ENCODE measurements around the gene ARCN1. TPM values are rescaled to one million over a fixed set of nuclear protein-coding genes. Genes with fewer than 3 reads are reported as not detected.

The ARCN1 gene
- total and polyA plus RNA-seq, 2 of the 4 experiments (the other 2 are of a cell fraction) = 148 to 212 TPM

DNA sequence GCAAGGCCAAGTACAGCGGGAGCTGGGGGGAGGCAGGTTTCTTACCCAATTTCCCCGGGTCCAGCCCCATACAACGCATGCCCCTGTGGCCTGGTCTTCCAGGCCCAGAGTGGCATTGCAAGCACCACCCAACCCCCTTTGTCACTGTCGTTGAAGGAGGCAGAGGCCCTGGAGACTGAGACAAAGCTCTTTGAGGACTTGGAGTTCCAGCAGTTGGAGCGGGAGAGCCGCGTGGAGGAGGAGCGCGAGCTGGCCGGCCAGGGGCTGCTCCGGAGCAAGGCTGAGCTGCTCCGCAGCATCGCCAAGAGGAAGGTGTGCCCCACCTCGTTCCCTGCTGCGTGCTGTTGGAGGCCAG is 63.0 kb downstream of the ARCN1 start:
- no CpG with 5 or more reads among the region's 15 CpGs for WGBS, 2 experiments (ENCODE audit: extremely low coverage in 2 of 2, insufficient read length in 1 of 2)

More for the DNA sequence above, 63.0 kb downstream of the ARCN1 start:
- H4K5ac ChIP-seq (ENCODE audit: low read depth, low read length) = no peak overlapping the region; the same call in 1 of the 2 replicates
- H3K27ac ChIP-seq (ENCODE audit: insufficient read depth, low read length) = no peak overlapping the region
- peaks cover 31% of the 10 kb centered on the region for H3K9me1 ChIP-seq (ENCODE audit: insufficient read depth, low read length)
- no peak overlapping the region for H3K14ac ChIP-seq (replicated peaks; ENCODE audit: low read depth, low read length)
- H3K23ac ChIP-seq (ENCODE audit: low read depth, low read length) = no peak overlapping the region
- no peak overlapping the region for H3K56ac ChIP-seq (ENCODE audit: extremely low read depth, insufficient read depth, low read length)
- in situ Hi-C loops (cut with MboI; ENCODE audit: low sequenced_read_pairs) = no loop called here
- no peak overlapping the region for H4K91ac ChIP-seq (ENCODE audit: insufficient read depth, low read depth, low read length)
- no peak overlapping the region for H2BK5ac ChIP-seq (ENCODE audit: low read depth, low read length, poor library complexity, severe bottlenecking)
- H3K36me3 ChIP-seq (ENCODE audit: control insufficient read depth, insufficient read depth, low read length) = peaks cover 85% of the 10 kb centered on the region
- no peak overlapping the region for H2BK20ac ChIP-seq (ENCODE audit: low read depth, low read length)
- H3K4me3 ChIP-seq (ENCODE audit: insufficient read depth, low read depth, low read length) = no peak overlapping the region
- H2BK120ac ChIP-seq (ENCODE audit: low read depth, low read length) = no peak overlapping the region
- BruUV-seq (replicated peaks) = no TSS peak
- peak overlapping the region; percentile 22 for H2AK9ac ChIP-seq (replicated peaks; ENCODE audit: low read depth, low read length, poor library complexity)
- H2AFZ ChIP-seq (replicated peaks; ENCODE audit: low read length, poor library complexity) = no peak overlapping the region
- H3K18ac ChIP-seq (ENCODE audit: low read depth, low read length) = no peak overlapping the region
- DNase-seq (no peak), ATAC-seq (ENCODE audit: low read depth) (no peak)
- no peak overlapping the region for H4K8ac ChIP-seq (ENCODE audit: low read depth in 2 of 2, low read length in 2 of 2)
- H2BK15ac ChIP-seq (ENCODE audit: low read depth, low read length) = no peak overlapping the region
- no peak for TF ChIP-seq RCOR1 (IDR thresholded peaks at IDR 0.05; ENCODE audit: insufficient replicate concordance, low read length)
- TF ChIP-seq, protein P1, sequence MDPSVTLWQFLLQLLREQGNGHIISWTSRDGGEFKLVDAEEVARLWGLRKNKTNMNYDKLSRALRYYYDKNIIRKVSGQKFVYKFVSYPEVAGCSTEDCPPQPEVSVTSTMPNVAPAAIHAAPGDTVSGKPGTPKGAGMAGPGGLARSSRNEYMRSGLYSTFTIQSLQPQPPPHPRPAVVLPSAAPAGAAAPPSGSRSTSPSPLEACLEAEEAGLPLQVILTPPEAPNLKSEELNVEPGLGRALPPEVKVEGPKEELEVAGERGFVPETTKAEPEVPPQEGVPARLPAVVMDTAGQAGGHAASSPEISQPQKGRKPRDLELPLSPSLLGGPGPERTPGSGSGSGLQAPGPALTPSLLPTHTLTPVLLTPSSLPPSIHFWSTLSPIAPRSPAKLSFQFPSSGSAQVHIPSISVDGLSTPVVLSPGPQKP (IDR thresholded peaks at IDR 0.05; ENCODE audit: borderline replicate concordance, low read depth, low read length) = no peak
- no peak for TF ChIP-seq CEBPB (IDR thresholded peaks at IDR 0.05; ENCODE audit: low read depth, low read length)
- no peak for TF ChIP-seq MXI1 (IDR thresholded peaks at IDR 0.05; ENCODE audit: borderline replicate concordance, low read depth, low read length)
- TF ChIP-seq MAFK (IDR thresholded peaks at IDR 0.05; ENCODE audit: low read depth, low read length) = no peak
- TF ChIP-seq FOS (IDR thresholded peaks at IDR 0.05; ENCODE audit: low read depth, low read length) = no peak
- TF ChIP-seq RAD21 (IDR thresholded peaks at IDR 0.05; ENCODE audit: low read length) = no peak
- no peak for TF ChIP-seq RFX5 (IDR thresholded peaks at IDR 0.05; ENCODE audit: low read depth, low read length)
- H3K79me1 ChIP-seq (ENCODE audit: low read depth in 1 of 2, low read length in 2 of 2) = peaks cover 43 to 95% of the 10 kb centered on the region in 2 experiments
- no peak overlapping the region for H3K9ac ChIP-seq (ENCODE audit: low read depth, low read length)
- H4K20me1 ChIP-seq (ENCODE audit: insufficient read depth, low read length) = peaks cover 59% of the 10 kb centered on the region
- H3K27me3 ChIP-seq (ENCODE audit: control insufficient read depth, insufficient read depth, low read length) = no peaks in the 10 kb centered on the region
- no peaks in the 10 kb centered on the region for H3K9me3 ChIP-seq (ENCODE audit: control insufficient read depth, insufficient read depth, low read length)
- no peak overlapping the region for H3K4ac ChIP-seq (ENCODE audit: low read depth, low read length)
- ChIA-PET POLR2A (ENCODE audit: unreplicated experiment) (no interaction called here), CTCF (interaction anchor here (0.9 kb wide), 1 partner anchor 24 kb away, joined by 3 read pairs; no protein-coding TSS in a partner anchor)
- H3K4me1 ChIP-seq (ENCODE audit: control insufficient read depth, insufficient read depth, low read length) = peaks cover 20% of the 10 kb centered on the region
- dilution Hi-C loops (cut with HindIII; ENCODE audit: low sequenced_read_pairs, unreplicated experiment) = no loop called here
- intact Hi-C loops (cut with micrococcal nuclease) = no loop called here
- H3K4me2 ChIP-seq (ENCODE audit: low read depth, low read length) = no peak overlapping the region
- H2AK5ac ChIP-seq (ENCODE audit: low read depth, low read length) = no peak overlapping the region

Data from IMR-90 (cell line).